K562 (cell line): ENCODE measurements around the gene ARHGAP28. TPM values are rescaled to one million over a fixed set of nuclear protein-coding genes. Genes with fewer than 3 reads are reported as not detected.

Experiments
- ATAC-seq: fragments of 200-7000 bp; cut with Tn5 transposase; 3 replicates; pipeline ENCODE4 v1.9.1; 2020; ENCODE audit warnings: moderate library complexity
- BruUV-seq: library from RNA; stranded (reverse); fragments of 400-500 nt; replicated peaks from 2 replicates; lab custom pipeline; 2021; lab: Mats Ljungman, UMichigan
- CTCF ChIA-PET: fragments of 300-600 bp; formaldehyde crosslinking; extraction: SDS; loops from one replicate; lab custom pipeline; 2021; ENCODE audit warnings: low intra/inter-chr PET ratio; lab: Yijun Ruan, JAX
- POLR2A ChIA-PET: fragments of 300-600, 350-650 bp; sonication (Branson Sonifier 250); formaldehyde crosslinking; extraction: SDS; loops from one replicate; lab custom pipeline; 2021; ENCODE audit warnings: antibody characterized with exemption, inconsistent platforms; lab: Yijun Ruan, JAX
- DNase-seq, 4 experiments: peaks; one replicate each; pipeline versions ENCODE4 v3.0.0 to v3.0.0-alpha.2; 2011 to 2018; ENCODE audit warnings: low spot score in 3 of 4, mixed read lengths in 3 of 4; ENCODE audit errors: extremely low read depth in 1 of 4
- FAIRE-seq: peaks from 2 replicates; lab custom pipeline; 2011; peaks lifted over from hg19 to GRCh38; lab: Jason Lieb, UNC
- H2AFZ ChIP-seq: 2 replicates; pipeline ENCODE4 v1.6.0; 2011; ENCODE audit warnings: low read depth, low read length, control low read depth, inconsistent platforms
- H3K27ac ChIP-seq: fragments of 200-600 bp; 3 replicates; pipeline ENCODE4 v1.8.0; 2011; ENCODE audit warnings: low read depth, mild to moderate bottlenecking, control low read depth, inconsistent platforms, low read length, moderate library complexity, mixed read lengths; ENCODE audit errors: extremely low read depth
- H3K27me3 ChIP-seq, 2 experiments: fragments of 300-600 bp in 1 of 2; 2 replicates in 1 of 2; 3 replicates in 1 of 2; pipeline versions ENCODE4 v1.6.0 to v1.8.0; 2011; ENCODE audit warnings: inconsistent platforms in 2 of 2, low read length in 2 of 2, mild to moderate bottlenecking in 1 of 2, mixed read lengths in 1 of 2, moderate library complexity in 1 of 2; ENCODE audit not compliant: control insufficient read depth in 2 of 2, insufficient read depth in 2 of 2
- H3K36me3 ChIP-seq: fragments of 300-600 bp; 3 replicates; pipeline ENCODE4 v1.8.0; 2011; ENCODE audit warnings: mild to moderate bottlenecking, low read length, inconsistent platforms; ENCODE audit not compliant: control insufficient read depth, insufficient read depth
- H3K4me1 ChIP-seq, 2 experiments: fragments of 200-600 bp in 1 of 2; replicated peaks in 1 of 2; 2 replicates in 1 of 2; 3 replicates in 1 of 2; pipeline versions ENCODE4 v1.5.1 to v1.8.0; 2011; ENCODE audit warnings: inconsistent platforms in 2 of 2, low read length in 2 of 2, mild to moderate bottlenecking in 1 of 2, mixed read lengths in 1 of 2, moderate library complexity in 1 of 2; ENCODE audit not compliant: control insufficient read depth in 2 of 2, insufficient read depth in 2 of 2
- H3K4me2 ChIP-seq: 2 replicates; pipeline ENCODE4 v1.6.1; 2011; ENCODE audit warnings: low read length, control low read depth, inconsistent platforms, mixed read lengths; ENCODE audit not compliant: insufficient read depth
- H3K4me3 ChIP-seq: fragments of 200-600 bp; sonication (generic), shearing (Covaris generic); 2 replicates; pipeline ENCODE4 v1.5.1; 2016; ENCODE audit warnings: control low read depth, inconsistent platforms
- H3K79me2 ChIP-seq: fragments of 200-600 bp; 3 replicates; pipeline ENCODE4 v1.8.0; 2011; ENCODE audit warnings: low read length, inconsistent platforms; ENCODE audit not compliant: control insufficient read depth, insufficient read depth
- H3K9ac ChIP-seq, 2 experiments: 2 replicates each; pipeline versions ENCODE4 v1.6.0 to v1.6.1; 2011; ENCODE audit warnings: low read depth in 2 of 2, low read length in 2 of 2, control low read depth in 1 of 2, inconsistent platforms in 1 of 2, mild to moderate bottlenecking in 1 of 2, mixed read lengths in 1 of 2; ENCODE audit not compliant: insufficient read depth in 1 of 2
- H3K9me1 ChIP-seq: one replicate; pipeline ENCODE4 v1.6.0; 2011; ENCODE audit warnings: inconsistent platforms, mild to moderate bottlenecking, low read length, moderate library complexity; ENCODE audit not compliant: control insufficient read depth, insufficient read depth
- H3K9me3 ChIP-seq: replicated peaks from 2 replicates; pipeline ENCODE4 v1.5.1; 2011; ENCODE audit warnings: low read depth, low read length, inconsistent platforms; ENCODE audit not compliant: control insufficient read depth, insufficient read depth
- H4K20me1 ChIP-seq: replicated peaks from 2 replicates; pipeline ENCODE4 v1.6.1; 2011; ENCODE audit warnings: low read length, inconsistent platforms, mixed read lengths; ENCODE audit not compliant: control insufficient read depth, insufficient read depth
- RBM34 ChIP-seq: fragments of 200-400 bp; formaldehyde crosslinking; IDR thresholded peaks from 2 replicates; pipeline ENCODE4 v1.6.1; 2018; ENCODE audit warnings: low read length, borderline replicate concordance; ENCODE audit not compliant: insufficient read depth
- SMAD2 ChIP-seq: fragments of 150-350 bp; IDR thresholded peaks from 2 replicates; pipeline ENCODE4 v1.6.1; 2014; ENCODE audit warnings: low read depth, mild to moderate bottlenecking, low read length
- WHSC1 ChIP-seq: IDR thresholded peaks from one replicate; pipeline ENCODE4 v1.6.1; 2012; ENCODE audit warnings: low read length, control low read depth, inconsistent platforms
- ZNF239 ChIP-seq: fragments of 250-450 bp; sonication (Bioruptor Pico); IDR thresholded peaks from 2 replicates; pipeline ENCODE4 v1.4.0; 2020; ENCODE audit warnings: mild to moderate bottlenecking
- ZNF277 ChIP-seq: fragments of 250-450 bp; sonication (Bioruptor Pico); IDR thresholded peaks from 2 replicates; pipeline ENCODE4 v1.8.0; 2022; ENCODE audit warnings: inconsistent platforms, mild to moderate bottlenecking, moderate library complexity, borderline replicate concordance
- WGBS: fragments of 100-300 bp; shearing (Covaris generic); methylation state at CpG from one replicate; pipeline ENCODE4 v1.1.6; 2016; ENCODE audit warnings: low coverage, mixed read lengths; ENCODE audit not compliant: insufficient coverage; ENCODE audit errors: missing lambda C conversion rate; 5-methylcytosine and 5-hydroxymethylcytosine counted together
- in situ Hi-C: fragments of 300-500 bp; cut with MboI; formaldehyde crosslinking; loops from 4 replicates; pipeline ENCODE4 v1.15.0; 2018; ENCODE audit warnings: inconsistent platforms, mixed read lengths
- intact Hi-C: fragments of 100-400 bp; cut with micrococcal nuclease; formaldehyde crosslinking; loops from 2 replicates; pipeline ENCODE4 v1.14.2; 2022
- polyA plus RNA-seq, 8 experiments: library from polyadenylated mRNA; depleted of rRNA in 4 of 8; stranded (reverse) in 5 of 8; unstranded in 3 of 8; fragments of >200 nt; fragmentation: Nextera tagmentation in 2 of 8; fragmentation: Illumina TruSeq in 1 of 8; extraction: Ambion mirVana in 2 of 8; extraction: Trizol in 1 of 8; gene quantifications; 2 replicates each; pipeline versions ENCODE4 v1.2.1 to v1.2.3, GENCODE V29; 2011 to 2014; ENCODE audit warnings: inconsistent platforms in 1 of 8, missing spikeins in 1 of 8
- total RNA-seq, 7 experiments: library from RNA; depleted of rRNA in 6 of 7; stranded (reverse); fragments of >200 nt in 6 of 7; fragmentation: Illumina TruSeq in 2 of 7; extraction: Trizol in 2 of 7; gene quantifications; 2 replicates each; pipeline versions ENCODE4 v1.2.1 to v1.2.3, GENCODE V29; 2011 to 2021; ENCODE audit warnings: low replicate concordance in 1 of 7

Gene ARHGAP28
- total and polyA plus RNA-seq, 9 of the 15 experiments (the other 6 are each of a cell fraction or from before 2014, with no cell fraction given): 0.93 to 5.9 (median 5.0) TPM

GRCh38 chr18:6881034-6881820 is 151.7 kb downstream of the ARHGAP28 start:
- BruUV-seq: no TSS peak
- Histone ChIP-seq H3K4me3 (no peak overlapping the region), H3K9ac (no peak overlapping the region)
- TF ChIP-seq SMAD2: no peak
- TF ChIP-seq ZNF277: no peak
- no peak for TF ChIP-seq WHSC1
- no peak for TF ChIP-seq RBM34
- no peak for TF ChIP-seq ZNF239 (CRISPR knock-in tag)
- TF ChIP-seq, all 486 proteins: peak for 0
- peaks cover 0 to 10% of the 10 kb centered on the region in 2 experiments; a peak in 1 of 5 replicates for H3K27me3 ChIP-seq
- H3K36me3 ChIP-seq: no peaks in the 10 kb centered on the region
- no peaks in the 10 kb centered on the region for H3K9me3 ChIP-seq
- no peak for DNase-seq
- 5% methylated on average over 6 of the region's 6 CpGs for WGBS
- no peaks in the 10 kb centered on the region for H3K9me1 ChIP-seq
- ChIA-PET POLR2A (interaction anchor here (1.3 kb wide), 1 partner anchor 10 kb away, joined by 3 read pairs; no protein-coding TSS in a partner anchor), CTCF (interaction anchor here (1.2 kb wide), 1 partner anchor 337 kb away, joined by 3 read pairs; no protein-coding TSS in a partner anchor)
- intact Hi-C loops: no loop called here
- H3K27ac ChIP-seq: no peak overlapping the region
- no peak for FAIRE-seq
- no peak overlapping the region for H2AFZ ChIP-seq
- no peaks in the 10 kb centered on the region for H3K79me2 ChIP-seq
- ATAC-seq: no peak
- no peak overlapping the region for H3K4me2 ChIP-seq
- in situ Hi-C loops: loop anchor here (10.0 to 25.0 kb wide), 3 partner anchors 346 to 1819 kb away; no protein-coding TSS in a partner anchor
- no peaks in the 10 kb centered on the region for H4K20me1 ChIP-seq
- peaks cover 0 to 4% of the 10 kb centered on the region in 2 experiments; a peak in 1 of 5 replicates for H3K4me1 ChIP-seq
